Fibroblast of skin of scalp (primary cell): ENCODE measurements around the gene BCAS3.

Source experiments
- DNase-seq: peaks from one replicate; pipeline ENCODE4 v3.0.0-alpha.2; 2013

The BCAS3 gene

GRCh38 chr17:61164517-61164916, 486.9 kb downstream of the BCAS3 start:
- DNase-seq: no peak

- DNase-seq: no peak
Observed at GRCh38 chr17:61167075-61167474, 489.4 kb downstream of the BCAS3 start.

- no peak for DNase-seq
Observed at GRCh38 chr17:61168506-61168905, 490.9 kb downstream of the BCAS3 start.

GRCh38 chr17:61174310-61174709, 496.7 kb downstream of the BCAS3 start:
- DNase-seq: no peak

GRCh38 chr17:61175298-61176142, 497.9 kb downstream of the BCAS3 start:
- no peak for DNase-seq

GRCh38 chr17:61177351-61177750, 499.7 kb downstream of the BCAS3 start:
- no peak for DNase-seq

GRCh38 chr17:61178284-61178683, 500.6 kb downstream of the BCAS3 start:
- no peak for DNase-seq

GRCh38 chr17:61179380-61179806, 501.7 kb downstream of the BCAS3 start:
- DNase-seq: no peak

- DNase-seq: no peak
Observed at GRCh38 chr17:61183793-61184192, 506.1 kb downstream of the BCAS3 start.

- no peak for DNase-seq
Observed at GRCh38 chr17:61185385-61185784, 507.7 kb downstream of the BCAS3 start.

- DNase-seq: no peak
Observed at GRCh38 chr17:61187038-61187437, 509.4 kb downstream of the BCAS3 start.

- DNase-seq: no peak
Observed at GRCh38 chr17:61188081-61188480, 510.4 kb downstream of the BCAS3 start.

- DNase-seq: no peak
Observed at GRCh38 chr17:61189968-61190367, 512.3 kb downstream of the BCAS3 start.

GRCh38 chr17:61196302-61196704, 518.7 kb downstream of the BCAS3 start:
- DNase-seq: peak; percentile 16

- DNase-seq: no peak
Observed at GRCh38 chr17:61196799-61197198, 519.1 kb downstream of the BCAS3 start.

GRCh38 chr17:61199431-61200338, 522.0 kb downstream of the BCAS3 start:
- no peak for DNase-seq

GRCh38 chr17:61200339-61200715, 522.7 kb downstream of the BCAS3 start:
- DNase-seq: no peak

- DNase-seq: peak; percentile 94
Observed at GRCh38 chr17:61201211-61201610, 523.6 kb downstream of the BCAS3 start.

- DNase-seq: peak; percentile 28
Observed at GRCh38 chr17:61202564-61202963, 524.9 kb downstream of the BCAS3 start.

GRCh38 chr17:61203671-61204131, 526.0 kb downstream of the BCAS3 start:
- DNase-seq: no peak

- no peak for DNase-seq
Observed at GRCh38 chr17:61204456-61204855, 526.8 kb downstream of the BCAS3 start.

- no peak for DNase-seq
Observed at GRCh38 chr17:61205401-61205800, 527.8 kb downstream of the BCAS3 start.

- DNase-seq: no peak
Observed at GRCh38 chr17:61205931-61206330, 528.3 kb downstream of the BCAS3 start.
